Right ventricle myocardium inferior (tissue), 1 donor: Measurements from ENCODE around the gene NUP58. TPM values are rescaled to one million over a fixed set of nuclear protein-coding genes. Genes with fewer than 3 reads are reported as not detected.
"Not testable (repeated sequence)": the region's sequence is repeated elsewhere in the genome, so short reads cannot be mapped to it uniquely, and the experiment has no call there.

Source experiments
- ATAC-seq: fragments of 200-7000 bp; cut with Tn5 transposase; one replicate; pipeline ENCODE4 v1.9.1; 2020; ENCODE audit warnings: mild to moderate bottlenecking, moderate library complexity
- DNase-seq: peaks from one replicate; pipeline ENCODE4 v3.0.0; 2021; ENCODE audit errors: missing footprints
- intact Hi-C: fragments of 100-400 bp; cut with DNase I; formaldehyde crosslinking; loops from one replicate; pipeline ENCODE4 v1.11.0; 2022
- total RNA-seq: library from RNA; stranded (reverse); fragmentation: NEBNext Ultra II Directional; extraction: Animal tissue kit (Norgen Biotek cat#: 25700); gene quantifications from one replicate; pipeline ENCODE4 v1.2.1, GENCODE V29; 2021
- donor health status: DM: no; HTN: yes; CAD: no; lungs with severe emphysema.

Gene NUP58
- total RNA-seq, 1 donor from 2014 or later = 21.9 TPM

- no peak for DNase-seq
- intact Hi-C loops = no loop called here
- ATAC-seq = no peak
Observed at GRCh38 chr13:25295701-25296100, 5.7 kb upstream of the NUP58 start.

- peak; percentile 25 for ATAC-seq
- DNase-seq = peak; percentile 73
- intact Hi-C loops = loop anchor here (1.0 kb wide), 1 partner anchor 14 kb away; the partner anchor contains the start of gene MTMR6
Observed at GRCh38 chr13:25300861-25301346, 521 bp upstream of the NUP58 start.

GRCh38 chr13:25302121-25302520 lies 696 bp downstream of the NUP58 start:
- DNase-seq = no peak
- intact Hi-C loops = no loop called here
- no peak for ATAC-seq

- no peak for DNase-seq
- intact Hi-C loops = no loop called here
- ATAC-seq = no peak
Observed at GRCh38 chr13:25306671-25307464, 5.4 kb downstream of the NUP58 start.

- ATAC-seq (no peak), DNase-seq (no peak)
- intact Hi-C loops = no loop called here
Observed at GRCh38 chr13:25310891-25311290, 9.5 kb downstream of the NUP58 start.

GRCh38 chr13:25318946-25319345 lies 17.5 kb downstream of the NUP58 start:
- intact Hi-C loops, ATAC-seq, DNase-seq: not testable (repeated sequence)

GRCh38 chr13:25319771-25320170 lies 18.3 kb downstream of the NUP58 start:
- intact Hi-C loops = loop anchor here (10.0 kb wide), 1 partner anchor 65 kb away; no protein-coding TSS in a partner anchor
- DNase-seq = no peak
- ATAC-seq = no peak

GRCh38 chr13:25324100-25324499 lies 22.7 kb downstream of the NUP58 start:
- ATAC-seq (no peak), DNase-seq (no peak)
- intact Hi-C loops = loop anchor here (10.0 kb wide), 1 partner anchor 69 kb away; no protein-coding TSS in a partner anchor

- DNase-seq (no peak), ATAC-seq (no peak)
- intact Hi-C loops = loop anchor here (10.0 kb wide), 1 partner anchor 75 kb away; no protein-coding TSS in a partner anchor
Observed at GRCh38 chr13:25329706-25330105, 28.3 kb downstream of the NUP58 start.

- DNase-seq = no peak
- intact Hi-C loops = no loop called here
- no peak for ATAC-seq
Observed at GRCh38 chr13:25330541-25330940, 29.1 kb downstream of the NUP58 start.

GRCh38 chr13:25335856-25336255 lies 34.4 kb downstream of the NUP58 start:
- DNase-seq (no peak), ATAC-seq (no peak)
- intact Hi-C loops = no loop called here

GRCh38 chr13:25345576-25345975 lies 44.2 kb downstream of the NUP58 start:
- DNase-seq (no peak), ATAC-seq (no peak)
- intact Hi-C loops = no loop called here

GRCh38 chr13:25347151-25347550 lies 45.7 kb downstream of the NUP58 start:
- DNase-seq (no peak), ATAC-seq (no peak)
- intact Hi-C loops = no loop called here

GRCh38 chr13:25351404-25351803 lies 50.0 kb downstream of the NUP58 start:
- DNase-seq (no peak), ATAC-seq (no peak)
- intact Hi-C loops = no loop called here

- DNase-seq (no peak), ATAC-seq (no peak)
- intact Hi-C loops = no loop called here
Observed at GRCh38 chr13:25352230-25352629, 50.8 kb downstream of the NUP58 start.

GRCh38 chr13:25352806-25353205 lies 51.4 kb downstream of the NUP58 start:
- DNase-seq (no peak), ATAC-seq (no peak)
- intact Hi-C loops = no loop called here

GRCh38 chr13:25353344-25353743 lies 51.9 kb downstream of the NUP58 start:
- DNase-seq = no peak
- intact Hi-C loops = no loop called here
- no peak for ATAC-seq

GRCh38 chr13:25354377-25354776 lies 53.0 kb downstream of the NUP58 start:
- intact Hi-C loops = no loop called here
- ATAC-seq (no peak), DNase-seq (no peak)

GRCh38 chr13:25360443-25360842 lies 59.0 kb downstream of the NUP58 start:
- DNase-seq, intact Hi-C loops, ATAC-seq: not testable (repeated sequence)

GRCh38 chr13:25365720-25366235 lies 64.4 kb downstream of the NUP58 start:
- no peak for DNase-seq
- intact Hi-C loops = no loop called here
- no peak for ATAC-seq
